CD4-positive, CD25-positive, alpha-beta regulatory T cell (primary cell): ENCODE results near the gene PCOLCE2. TPM values are rescaled to one million over a fixed set of nuclear protein-coding genes. Genes with fewer than 3 reads are reported as not detected.
"Not testable (repeated sequence)": the region's sequence is repeated elsewhere in the genome, so short reads cannot be mapped to it uniquely, and the experiment has no call there.

Experiments
- ATAC-seq, 2 donors: fragments of 150-1000 bp; cut with Tn5 transposase; one replicate each; pipeline ENCODE4 v1.10.0; 2021; ENCODE audit warnings: low read depth in 2 of 2, moderate number of reproducible peaks in 2 of 2, moderate library complexity in 1 of 2
- DNase-seq, 3 donors: peaks; one replicate each; pipeline versions ENCODE4 v3.0.0 to v3.0.0-alpha.2; 2012 to 2022; ENCODE audit warnings: mixed read lengths in 1 of 3
- H3K27ac ChIP-seq: one replicate; pipeline ENCODE4 v1.7.0; 2013; ENCODE audit warnings: mild to moderate bottlenecking, low read length; ENCODE audit not compliant: insufficient read depth, poor library complexity, severe bottlenecking
- H3K27me3 ChIP-seq: one replicate; pipeline ENCODE4 v1.7.0; 2013; ENCODE audit warnings: low read length; ENCODE audit not compliant: control insufficient read depth, insufficient read depth
- H3K36me3 ChIP-seq: one replicate; pipeline ENCODE4 v1.7.0; 2013; ENCODE audit warnings: mild to moderate bottlenecking, low read length, moderate library complexity; ENCODE audit not compliant: control insufficient read depth, insufficient read depth
- H3K4me1 ChIP-seq: 2 replicates; pipeline ENCODE4 v1.7.0; 2013; ENCODE audit warnings: mild to moderate bottlenecking, low read length; ENCODE audit not compliant: insufficient read depth, control insufficient read depth, poor library complexity, severe bottlenecking
- H3K4me3 ChIP-seq: one replicate; pipeline ENCODE4 v1.7.0; 2013; ENCODE audit warnings: low read depth, mild to moderate bottlenecking, low read length, moderate library complexity
- H3K9me3 ChIP-seq, 2 experiments: 1 replicate in 1 of 2; 2 replicates in 1 of 2; pipeline ENCODE4 v1.7.0; 2013; ENCODE audit warnings: low read length in 2 of 2, mild to moderate bottlenecking in 1 of 2, moderate library complexity in 1 of 2; ENCODE audit not compliant: control insufficient read depth in 2 of 2
- H3K27ac Mint-ChIP-seq, 3 donors: one replicate each; pipeline ENCODE4 v1.8.0; 2020 to 2022; ENCODE audit warnings: mild to moderate bottlenecking in 3 of 3, mixed read lengths in 3 of 3, moderate library complexity in 2 of 3
- H3K27me3 Mint-ChIP-seq: one replicate; pipeline ENCODE4 v1.8.0; 2022; ENCODE audit warnings: mild to moderate bottlenecking, mixed read lengths
- H3K36me3 Mint-ChIP-seq: one replicate; pipeline ENCODE4 v1.8.0; 2020; ENCODE audit warnings: mixed read lengths
- H3K4me1 Mint-ChIP-seq, 4 donors: one replicate each; pipeline ENCODE4 v1.8.0; 2020 to 2022; ENCODE audit warnings: mixed read lengths in 4 of 4, mild to moderate bottlenecking in 1 of 4
- H3K4me3 Mint-ChIP-seq, 4 donors: one replicate each; pipeline ENCODE4 v1.8.0; 2020 to 2022; ENCODE audit warnings: mild to moderate bottlenecking in 4 of 4, mixed read lengths in 4 of 4, moderate library complexity in 3 of 4
- H3K9me3 Mint-ChIP-seq, 7 donors: one replicate each; pipeline ENCODE4 v1.8.0; 2020 to 2022; ENCODE audit warnings: mixed read lengths in 7 of 7, mild to moderate bottlenecking in 3 of 7, moderate library complexity in 2 of 7
- polyA plus RNA-seq, 4 donors: library from polyadenylated mRNA; unstranded; fragments of 300-500 nt; fragmentation: Illumina TruSeq; gene quantifications; one replicate each; pipeline ENCODE4 v1.2.3, GENCODE V29; 2021
- total RNA-seq: library from RNA; stranded (reverse); gene quantifications from one replicate; pipeline ENCODE4 v1.2.3, GENCODE V29; 2022

PCOLCE2 gene
- total and polyA plus RNA-seq, 5 donors from 2014 or later = not detected

DNA sequence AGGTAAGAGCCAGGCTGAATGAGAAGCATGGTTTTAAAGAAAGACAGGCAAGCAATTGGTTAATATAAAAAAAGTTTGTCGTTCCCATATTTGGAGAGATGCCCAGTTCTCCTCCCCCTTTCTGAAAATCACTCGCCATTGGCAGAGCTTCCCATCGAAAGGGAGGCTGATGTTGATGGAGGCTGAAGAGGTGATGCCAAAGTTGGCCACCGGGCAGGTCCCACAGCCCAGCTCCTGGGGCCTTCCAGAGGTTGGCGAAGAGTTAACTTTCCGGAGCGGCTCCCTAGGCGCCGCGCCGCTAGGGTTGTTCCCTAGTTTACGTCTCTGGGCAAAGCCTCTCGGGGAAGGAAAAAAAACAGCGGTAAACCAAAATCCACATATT lies 793 bp downstream of the PCOLCE2 start:
- Mint-ChIP-seq H3K27ac (no peak overlapping the region), H3K27me3 (peaks cover 81% of the 10 kb centered on the region), H3K9me3 (peaks cover 0 to 5% (median 0%) of the 10 kb centered on the region in 7 donors), H3K4me3 (peak overlapping the region in 2 of 4 donors; percentile 65 to 71), H3K4me1 (peaks cover 0 to 20% (median 6%) of the 10 kb centered on the region in 4 donors), H3K36me3 (no peaks in the 10 kb centered on the region)
- no peak for DNase-seq
- peaks cover 15% of the 10 kb centered on the region for H3K4me1 ChIP-seq
- H3K36me3 ChIP-seq = no peaks in the 10 kb centered on the region
- H3K27ac ChIP-seq = no peak overlapping the region
- H3K9me3 ChIP-seq = no peaks in the 10 kb centered on the region
- no peak for ATAC-seq
- H3K27me3 ChIP-seq = peaks cover 38% of the 10 kb centered on the region
- no peak overlapping the region for H3K4me3 ChIP-seq

GRCh38 chr3:142886940-142887339 lies 1.9 kb downstream of the PCOLCE2 start:
- peaks cover 71% of the 10 kb centered on the region for H3K27me3 Mint-ChIP-seq
- Histone ChIP-seq H3K9me3 (no peaks in the 10 kb centered on the region), H3K36me3 (no peaks in the 10 kb centered on the region), H3K4me1 (peaks cover 15% of the 10 kb centered on the region), H3K27ac (no peak overlapping the region), H3K27me3 (peaks cover 35% of the 10 kb centered on the region), H3K4me3 (no peak overlapping the region)
- H3K9me3 Mint-ChIP-seq = peaks cover 0 to 5% (median 0%) of the 10 kb centered on the region in 7 donors
- no peaks in the 10 kb centered on the region for H3K36me3 Mint-ChIP-seq
- DNase-seq (no peak), ATAC-seq (no peak)
- peaks cover 0 to 15% (median 6%) of the 10 kb centered on the region in 4 donors for H3K4me1 Mint-ChIP-seq
- no peak overlapping the region for H3K27ac Mint-ChIP-seq
- peak overlapping the region in 1 of 4 donors; percentile 15 for H3K4me3 Mint-ChIP-seq

- Histone ChIP-seq H3K27me3 (peaks cover 35% of the 10 kb centered on the region), H3K4me1 (peaks cover 15% of the 10 kb centered on the region), H3K4me3 (no peak overlapping the region), H3K36me3 (no peaks in the 10 kb centered on the region), H3K27ac (no peak overlapping the region), H3K9me3 (no peaks in the 10 kb centered on the region)
- DNase-seq (no peak), ATAC-seq (no peak)
- peaks cover 0 to 11% (median 6%) of the 10 kb centered on the region in 4 donors for H3K4me1 Mint-ChIP-seq
- no peak overlapping the region for H3K27ac Mint-ChIP-seq
- H3K9me3 Mint-ChIP-seq = no peaks in the 10 kb centered on the region
- no peaks in the 10 kb centered on the region for H3K36me3 Mint-ChIP-seq
- peaks cover 61% of the 10 kb centered on the region for H3K27me3 Mint-ChIP-seq
- H3K4me3 Mint-ChIP-seq = no peak overlapping the region
These were observed 2.9 kb downstream of the PCOLCE2 start for GRCh38 chr3:142886021-142886420.

- H3K4me3 Mint-ChIP-seq = no peak overlapping the region
- peaks cover 48% of the 10 kb centered on the region for H3K27me3 Mint-ChIP-seq
These were observed 4.4 kb downstream of the PCOLCE2 start for GRCh38 chr3:142884531-142884930.

DNA sequence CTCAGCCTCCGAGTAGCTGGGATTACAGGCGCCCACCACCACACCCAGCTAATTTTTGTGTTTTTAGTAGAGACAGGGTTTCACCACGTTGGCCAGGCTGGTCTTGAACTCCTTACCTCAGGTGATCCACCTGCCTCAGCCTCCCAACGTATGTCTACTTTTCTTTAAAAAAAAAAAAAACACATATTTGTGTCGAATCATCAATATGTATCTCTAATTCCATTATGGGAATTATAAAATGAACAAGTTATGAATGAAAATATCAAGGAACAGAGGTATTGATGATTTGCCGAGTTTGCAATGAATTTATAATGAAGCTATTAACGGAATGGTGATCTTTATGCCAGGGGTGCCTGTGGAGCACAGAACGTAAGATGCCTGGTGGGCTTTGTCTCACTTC lies 5.3 kb downstream of the PCOLCE2 start:
- H3K27me3 Mint-ChIP-seq = peaks cover 44% of the 10 kb centered on the region
- not testable (repeated sequence) for H3K9me3 Mint-ChIP-seq, H3K27ac ChIP-seq, H3K4me3 ChIP-seq, H3K4me3 Mint-ChIP-seq, H3K27ac Mint-ChIP-seq, H3K4me1 Mint-ChIP-seq, H3K36me3 Mint-ChIP-seq, H3K9me3 ChIP-seq, H3K36me3 ChIP-seq, ATAC-seq, H3K4me1 ChIP-seq, DNase-seq
- peaks cover 27% of the 10 kb centered on the region for H3K27me3 ChIP-seq

More at GRCh38 chr3:142884531-142884930, 4.4 kb downstream of the PCOLCE2 start:
- Mint-ChIP-seq H3K9me3 (no peaks in the 10 kb centered on the region), H3K4me1 (peaks cover 0 to 9% (median 5%) of the 10 kb centered on the region in 4 donors), H3K36me3 (no peaks in the 10 kb centered on the region), H3K27ac (no peak overlapping the region)
- ATAC-seq (no peak), DNase-seq (no peak)
- peaks cover 29% of the 10 kb centered on the region for H3K27me3 ChIP-seq
- H3K4me1 ChIP-seq = peaks cover 15% of the 10 kb centered on the region
- no peak overlapping the region for H3K27ac ChIP-seq
- H3K36me3 ChIP-seq = no peaks in the 10 kb centered on the region
- H3K4me3 ChIP-seq = no peak overlapping the region
- no peaks in the 10 kb centered on the region for H3K9me3 ChIP-seq

- no peak for DNase-seq
These were observed 7.2 kb downstream of the PCOLCE2 start for GRCh38 chr3:142881445-142882224.

GRCh38 chr3:142878649-142879300 lies 10.1 kb downstream of the PCOLCE2 start:
- Histone ChIP-seq H3K9me3 (no peaks in the 10 kb centered on the region), H3K36me3 (no peaks in the 10 kb centered on the region), H3K27me3 (peaks cover 12% of the 10 kb centered on the region), H3K4me1 (no peaks in the 10 kb centered on the region), H3K4me3 (no peak overlapping the region), H3K27ac (no peak overlapping the region)
- peaks cover 0 to 2% (median 0%) of the 10 kb centered on the region in 7 donors for H3K9me3 Mint-ChIP-seq
- H3K36me3 Mint-ChIP-seq = no peaks in the 10 kb centered on the region
- ATAC-seq (no peak), DNase-seq (no peak)
- peaks cover 18% of the 10 kb centered on the region for H3K27me3 Mint-ChIP-seq
- no peak overlapping the region for H3K4me3 Mint-ChIP-seq
- no peaks in the 10 kb centered on the region for H3K4me1 Mint-ChIP-seq
- no peak overlapping the region for H3K27ac Mint-ChIP-seq

More at GRCh38 chr3:142881445-142882224, 7.2 kb downstream of the PCOLCE2 start:
- Histone ChIP-seq H3K36me3 (no peaks in the 10 kb centered on the region), H3K27me3 (peaks cover 24% of the 10 kb centered on the region), H3K4me1 (no peaks in the 10 kb centered on the region), H3K9me3 (no peaks in the 10 kb centered on the region), H3K27ac (no peak overlapping the region), H3K4me3 (no peak overlapping the region)
- no peak for ATAC-seq
- Mint-ChIP-seq H3K36me3 (no peaks in the 10 kb centered on the region), H3K27ac (no peak overlapping the region), H3K4me1 (no peaks in the 10 kb centered on the region), H3K27me3 (peaks cover 30% of the 10 kb centered on the region), H3K9me3 (peaks cover 0 to 2% (median 0%) of the 10 kb centered on the region in 7 donors), H3K4me3 (no peak overlapping the region)
